Amniotic stem cell (primary cell): Measurements from ENCODE around the gene CYP27A1.

ENCODE experiments used
- DNase-seq: peaks from one replicate; lab custom pipeline; 2025; lab: John Stamatoyannopoulos, UW

The CYP27A1 gene

DNA sequence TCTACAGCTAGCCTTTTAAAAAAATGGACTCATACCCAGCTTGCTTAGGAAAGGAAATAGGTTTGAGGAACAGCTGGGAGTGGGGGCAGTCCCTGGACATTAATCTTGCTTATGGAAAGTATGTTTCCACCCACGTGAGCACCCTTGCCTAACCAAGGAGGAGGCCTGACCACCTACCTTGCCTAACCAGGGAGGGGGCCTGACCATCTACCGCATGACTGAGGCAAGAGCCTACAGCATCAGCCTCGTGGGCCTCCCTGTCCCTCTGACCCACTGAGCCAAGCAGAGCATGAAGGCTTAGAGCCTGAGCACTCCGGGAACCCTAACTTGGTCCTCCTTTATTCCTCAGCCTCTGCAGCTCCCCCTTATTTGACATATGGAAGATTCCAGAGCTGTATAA is 29.4 kb downstream of the CYP27A1 start:
- DNase-seq: no peak

DNA sequence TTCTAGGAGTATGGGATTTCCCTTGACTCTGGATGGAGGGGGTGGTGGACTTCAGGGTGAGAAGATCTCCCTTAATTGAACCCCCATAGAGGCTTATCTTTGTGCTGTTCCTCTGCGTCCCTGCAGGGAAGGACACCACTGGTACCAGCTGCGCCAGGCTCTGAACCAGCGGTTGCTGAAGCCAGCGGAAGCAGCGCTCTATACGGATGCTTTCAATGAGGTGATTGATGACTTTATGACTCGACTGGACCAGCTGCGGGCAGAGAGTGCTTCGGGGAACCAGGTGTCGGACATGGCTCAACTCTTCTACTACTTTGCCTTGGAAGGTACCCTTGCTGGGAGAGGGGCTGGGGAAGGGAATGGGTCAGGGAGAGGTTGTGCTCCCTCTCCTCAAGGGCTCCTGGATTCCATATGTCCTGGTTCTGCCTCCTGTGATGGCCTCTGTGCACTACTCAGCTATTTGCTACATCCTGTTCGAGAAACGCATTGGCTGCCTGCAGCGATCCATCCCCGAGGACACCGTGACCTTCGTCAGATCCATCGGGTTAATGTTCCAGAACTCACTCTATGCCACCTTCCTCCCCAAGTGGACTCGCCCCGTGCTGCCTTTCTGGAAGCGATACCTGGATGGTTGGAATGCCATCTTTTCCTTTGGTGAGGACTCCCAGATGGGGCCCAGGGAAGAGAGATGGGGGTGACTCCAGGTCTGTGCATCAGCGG is 30.3 kb downstream of the CYP27A1 start:
- DNase-seq: no peak

DNA sequence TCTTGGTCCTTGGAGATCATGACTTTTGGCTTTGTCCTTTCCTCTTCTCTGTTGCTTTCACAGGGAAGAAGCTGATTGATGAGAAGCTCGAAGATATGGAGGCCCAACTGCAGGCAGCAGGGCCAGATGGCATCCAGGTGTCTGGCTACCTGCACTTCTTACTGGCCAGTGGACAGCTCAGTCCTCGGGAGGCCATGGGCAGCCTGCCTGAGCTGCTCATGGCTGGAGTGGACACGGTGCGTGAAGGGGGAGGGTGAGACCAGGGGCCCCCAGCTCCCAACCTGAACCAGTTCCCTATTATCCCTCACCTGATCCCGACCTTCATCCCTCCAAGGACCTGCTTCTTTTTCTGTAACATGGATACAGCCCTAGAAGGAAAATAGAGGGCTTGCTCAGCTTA is 30.9 kb downstream of the CYP27A1 start:
- no peak for DNase-seq

DNA sequence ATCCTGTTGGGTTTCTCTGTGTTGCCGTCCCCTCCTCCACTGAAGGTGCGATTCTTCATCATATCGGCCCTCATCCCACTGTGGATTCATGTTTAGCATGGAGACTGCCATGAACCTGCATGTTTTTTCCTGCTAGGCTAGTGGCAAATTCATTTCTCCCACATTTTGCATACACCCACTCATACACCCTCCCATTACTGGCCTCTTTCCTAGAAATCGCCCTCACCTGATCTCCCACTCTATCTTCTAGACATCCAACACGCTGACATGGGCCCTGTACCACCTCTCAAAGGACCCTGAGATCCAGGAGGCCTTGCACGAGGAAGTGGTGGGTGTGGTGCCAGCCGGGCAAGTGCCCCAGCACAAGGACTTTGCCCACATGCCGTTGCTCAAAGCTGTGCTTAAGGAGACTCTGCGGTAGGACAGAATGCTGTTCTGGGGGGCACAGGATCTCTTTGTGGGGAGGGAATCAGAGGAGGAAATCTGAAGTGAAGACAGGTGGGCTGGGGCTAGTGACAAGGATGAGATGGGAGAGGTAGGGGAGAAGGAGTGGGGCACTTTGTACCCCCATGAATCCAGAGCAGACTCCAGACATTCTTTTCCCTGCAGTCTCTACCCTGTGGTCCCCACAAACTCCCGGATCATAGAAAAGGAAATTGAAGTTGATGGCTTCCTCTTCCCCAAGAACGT is 32.0 kb downstream of the CYP27A1 start:
- no peak for DNase-seq

DNA sequence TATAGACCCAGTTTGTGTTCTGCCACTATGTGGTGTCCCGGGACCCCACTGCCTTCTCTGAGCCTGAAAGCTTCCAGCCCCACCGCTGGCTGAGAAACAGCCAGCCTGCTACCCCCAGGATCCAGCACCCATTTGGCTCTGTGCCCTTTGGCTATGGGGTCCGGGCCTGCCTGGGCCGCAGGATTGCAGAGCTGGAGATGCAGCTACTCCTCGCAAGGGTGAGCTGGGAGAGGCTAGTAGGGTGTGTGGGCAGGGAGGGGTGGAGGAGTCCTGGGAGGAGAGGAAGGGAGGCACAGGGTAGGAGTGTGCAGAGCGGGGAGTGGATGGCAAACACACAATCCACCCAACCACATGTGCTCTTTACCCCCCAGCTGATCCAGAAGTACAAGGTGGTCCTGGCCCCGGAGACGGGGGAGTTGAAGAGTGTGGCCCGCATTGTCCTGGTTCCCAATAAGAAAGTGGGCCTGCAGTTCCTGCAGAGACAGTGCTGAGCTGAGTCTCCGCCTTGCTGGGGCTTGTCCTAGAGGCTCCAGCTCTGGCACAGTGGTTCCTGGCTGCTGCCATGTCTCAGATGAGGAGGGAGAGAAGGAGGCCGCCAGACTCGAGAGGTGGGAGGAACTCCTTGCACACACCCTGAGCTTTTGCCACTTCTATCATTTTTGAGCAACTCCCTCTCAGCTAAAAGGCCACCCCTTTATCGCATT is 32.7 kb downstream of the CYP27A1 start:
- DNase-seq: no peak

DNA sequence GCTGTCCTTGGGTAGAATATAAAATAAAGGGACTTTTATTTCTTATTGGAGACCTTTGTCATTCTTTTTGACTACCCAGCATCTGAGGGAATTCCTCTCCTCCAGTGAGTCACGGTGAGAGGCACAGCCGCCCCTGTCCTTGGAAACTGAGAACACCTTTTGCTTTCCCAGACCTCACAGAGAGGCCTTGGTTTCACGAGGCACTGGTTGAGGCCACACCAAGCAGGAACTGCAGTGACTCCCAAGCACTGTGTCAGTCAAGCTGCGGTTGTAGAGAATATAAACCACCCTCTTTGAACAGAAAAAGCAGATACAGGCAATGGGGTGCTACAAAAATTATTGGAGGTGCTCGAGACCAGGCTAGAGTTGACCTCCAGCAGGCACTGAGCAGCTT is 33.3 kb downstream of the CYP27A1 start:
- DNase-seq: no peak

DNA sequence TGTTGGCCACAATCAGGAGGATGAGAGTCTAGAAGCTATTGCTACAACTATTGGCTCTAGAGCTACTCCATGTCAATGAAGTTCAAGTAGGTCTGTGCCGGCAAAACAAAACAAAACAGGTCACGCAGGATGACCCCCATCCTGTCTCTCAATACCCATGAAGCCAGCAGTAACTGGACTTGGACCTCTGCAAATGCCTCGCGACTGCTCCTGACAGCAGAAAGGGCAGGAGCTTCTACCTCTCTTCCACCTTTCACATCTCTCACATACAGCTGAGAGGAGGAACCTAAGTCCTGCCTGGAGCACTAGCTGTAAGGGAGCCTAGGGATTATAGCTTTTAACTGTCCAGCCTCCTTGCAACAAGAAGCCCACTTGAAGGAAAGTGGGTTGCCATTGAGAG is 33.7 kb downstream of the CYP27A1 start:
- DNase-seq: no peak

DNA sequence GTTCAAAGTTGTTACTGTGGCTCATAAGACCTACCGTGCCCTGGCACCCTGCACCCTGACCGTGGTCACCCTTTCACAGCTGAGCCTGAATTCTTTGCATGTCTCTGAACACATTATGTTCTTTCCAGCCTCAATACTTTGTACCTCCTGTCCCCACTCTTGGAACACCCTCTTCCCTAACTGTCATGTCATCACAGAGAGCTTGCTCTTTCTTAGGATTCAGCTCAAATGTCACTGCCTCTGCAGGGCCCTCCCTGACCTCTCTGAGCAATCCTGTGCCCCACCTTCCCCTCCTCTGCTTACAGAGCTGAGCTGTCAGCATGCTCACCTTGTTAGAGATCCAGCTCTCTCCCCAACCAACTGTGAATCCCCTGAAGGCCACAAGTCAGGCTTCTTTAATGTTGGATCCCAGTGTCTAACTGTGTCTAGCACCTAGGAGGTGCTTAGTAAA is 34.6 kb downstream of the CYP27A1 start:
- no peak for DNase-seq

DNA sequence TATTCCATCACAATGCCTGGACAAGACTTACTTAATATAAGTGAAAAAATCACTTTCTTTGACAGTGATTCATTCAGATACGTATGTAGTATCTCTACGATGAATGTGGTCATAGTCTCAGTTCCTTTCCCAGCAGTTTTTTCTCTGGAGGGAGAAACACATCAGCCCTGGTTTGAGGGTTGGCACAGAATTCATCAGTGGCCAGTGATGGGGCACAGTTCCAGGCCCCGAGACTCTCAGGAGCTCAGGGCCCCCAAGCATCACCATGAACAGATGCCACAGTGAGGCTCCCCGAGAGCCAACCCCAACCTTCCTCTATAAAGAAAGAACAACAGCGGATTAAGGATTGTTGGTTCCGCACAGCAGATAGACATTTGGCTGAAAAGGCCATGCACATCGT is 37.1 kb downstream of the CYP27A1 start:
- DNase-seq: no peak

DNA sequence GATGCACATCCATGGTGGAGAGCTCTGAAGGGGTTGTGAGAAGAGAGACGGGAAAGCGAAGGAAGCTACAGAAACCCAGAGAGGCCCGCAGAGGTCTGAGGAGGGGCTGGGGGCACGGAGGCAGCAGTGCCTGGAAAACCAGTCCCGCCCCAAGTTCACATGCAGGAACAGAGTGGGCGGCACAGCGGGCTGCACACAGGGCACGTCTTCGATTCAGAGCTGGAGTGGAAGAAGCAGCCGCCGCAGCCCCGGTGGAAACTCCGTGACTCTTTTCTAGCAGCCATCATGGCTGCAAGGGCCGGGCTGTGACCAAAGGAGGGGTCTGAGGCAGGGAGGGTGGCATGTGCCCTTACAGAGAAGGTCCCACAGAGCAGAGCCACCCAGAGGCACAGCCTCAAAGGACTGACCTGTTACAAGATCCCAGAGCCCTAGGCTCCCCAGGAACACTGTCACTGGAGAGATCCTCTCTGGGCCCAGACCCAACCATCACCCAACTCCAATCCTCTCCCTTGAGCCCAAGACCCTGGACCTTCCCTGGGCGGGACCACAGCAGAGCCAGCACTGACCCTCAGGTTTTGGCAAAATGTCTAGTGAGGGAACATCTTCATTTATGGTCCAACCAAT is 38.9 kb downstream of the CYP27A1 start:
- no peak for DNase-seq

DNA sequence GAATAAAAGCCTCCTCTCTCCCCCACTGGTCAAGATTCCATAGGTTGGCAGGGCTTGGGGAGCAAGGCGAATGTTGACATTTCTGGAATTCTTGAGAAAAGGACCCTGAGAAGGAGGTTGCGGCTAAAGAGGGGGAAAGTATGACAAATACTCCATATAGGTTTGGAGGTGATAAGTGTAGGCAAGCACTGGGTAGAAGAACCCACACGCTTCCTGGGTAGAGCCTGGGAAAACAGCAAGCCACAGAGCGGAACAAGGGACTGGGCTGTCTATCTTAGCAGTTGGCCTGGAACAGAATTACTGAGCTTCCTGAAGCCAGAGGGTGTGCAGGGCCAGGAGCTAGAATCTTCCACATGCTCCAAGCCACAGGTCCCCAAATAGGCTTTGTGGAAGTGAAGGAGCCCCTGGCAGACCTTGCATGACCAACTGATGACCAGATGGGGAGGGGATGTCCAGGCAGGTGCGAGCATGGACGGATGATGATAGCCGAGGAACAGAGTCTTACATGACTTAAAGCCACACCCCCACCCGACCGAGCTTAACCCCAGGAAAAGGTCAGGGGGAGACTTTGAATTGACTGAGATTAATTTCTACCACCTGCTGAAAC is 39.8 kb downstream of the CYP27A1 start:
- no peak for DNase-seq

DNA sequence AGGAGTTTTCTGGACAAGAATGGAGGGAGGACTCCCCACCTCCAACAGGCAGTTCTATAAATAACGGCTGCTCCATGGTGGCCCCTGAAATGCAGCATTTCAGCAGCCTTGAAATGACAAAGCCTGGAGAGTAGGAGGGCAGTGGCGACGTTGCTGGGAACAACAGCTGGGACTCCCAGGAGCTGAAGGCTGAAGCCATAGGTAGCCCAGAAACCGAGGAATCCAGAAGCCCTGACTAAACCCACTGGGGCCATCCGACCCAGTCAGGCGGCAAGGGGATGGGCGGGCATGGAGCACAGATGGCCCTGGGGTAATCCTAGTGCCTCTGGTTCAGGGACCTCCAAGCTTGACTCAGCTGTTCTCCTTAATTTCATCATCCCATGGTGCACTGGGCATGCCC is 40.7 kb downstream of the CYP27A1 start:
- no peak for DNase-seq

DNA sequence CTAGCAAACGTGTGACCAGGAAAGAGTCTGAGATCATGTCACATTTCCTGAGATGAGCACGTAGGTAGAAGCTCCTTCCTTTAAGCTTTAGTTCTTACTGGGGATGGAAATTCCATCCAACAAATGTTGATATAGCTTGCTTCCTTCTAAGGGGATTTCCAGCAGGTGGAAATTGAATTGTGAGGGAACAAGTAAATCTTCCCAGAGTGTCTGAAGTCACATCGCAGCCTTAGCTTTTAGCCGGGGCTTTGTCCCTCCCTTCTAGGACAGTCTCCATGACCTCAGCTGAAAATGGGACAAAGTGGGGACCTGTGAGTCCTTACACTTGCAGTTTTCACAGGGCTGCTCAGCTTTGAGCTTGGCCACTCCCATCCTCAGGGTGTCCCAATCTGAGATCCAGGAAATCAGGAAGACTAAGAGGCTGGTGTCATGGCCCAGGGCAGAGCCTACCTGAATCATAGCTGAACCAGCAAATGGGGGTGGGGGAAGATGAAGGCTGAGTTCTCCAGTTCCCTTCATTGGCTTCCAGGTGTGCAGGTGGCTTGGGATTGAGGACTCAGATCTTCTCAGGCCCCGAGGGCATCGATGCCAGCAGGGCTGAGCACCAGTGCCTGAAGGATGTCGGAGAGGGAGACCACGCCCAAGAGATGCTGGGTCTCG is 41.4 kb downstream of the CYP27A1 start:
- no peak for DNase-seq

DNA sequence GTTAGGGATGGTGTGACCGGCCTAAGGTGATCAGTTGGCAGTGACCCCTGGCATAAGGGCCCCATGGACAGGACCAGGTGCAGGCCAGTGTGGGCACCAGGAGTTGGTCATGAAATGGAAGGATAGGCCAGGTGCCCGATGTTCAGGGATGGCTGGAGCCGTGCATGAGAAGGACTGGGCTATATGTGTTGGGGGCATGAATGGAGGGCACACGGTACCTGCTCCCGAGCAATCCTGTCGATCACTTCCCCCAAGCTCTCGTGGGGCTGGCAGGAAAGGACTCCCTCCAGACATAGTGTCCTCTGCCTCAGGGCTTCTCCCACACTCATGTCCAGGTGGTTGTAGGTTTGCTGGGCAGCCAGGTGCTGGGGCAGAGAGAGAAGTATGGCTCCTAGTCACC is 42.1 kb downstream of the CYP27A1 start:
- no peak for DNase-seq

DNA sequence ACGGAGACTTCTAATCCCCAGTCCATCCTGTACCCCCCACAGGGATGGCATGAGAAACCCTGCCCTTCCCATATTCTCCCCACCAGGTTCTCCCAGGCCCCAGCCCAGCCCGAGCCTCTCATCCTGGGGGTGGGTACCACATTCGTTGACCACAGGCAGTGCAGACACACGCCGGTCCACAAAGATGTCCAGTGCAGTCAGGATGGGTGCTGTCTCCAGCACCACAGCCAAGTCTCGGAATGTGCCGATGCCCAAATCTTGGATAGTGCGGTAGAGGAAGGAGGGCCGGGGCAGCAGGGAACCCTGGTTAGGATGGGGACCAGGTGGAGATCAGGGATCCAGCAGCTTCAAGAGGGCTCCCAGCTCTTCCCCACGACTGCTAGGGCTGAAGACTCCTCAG is 44.8 kb downstream of the CYP27A1 start:
- no peak for DNase-seq

DNA sequence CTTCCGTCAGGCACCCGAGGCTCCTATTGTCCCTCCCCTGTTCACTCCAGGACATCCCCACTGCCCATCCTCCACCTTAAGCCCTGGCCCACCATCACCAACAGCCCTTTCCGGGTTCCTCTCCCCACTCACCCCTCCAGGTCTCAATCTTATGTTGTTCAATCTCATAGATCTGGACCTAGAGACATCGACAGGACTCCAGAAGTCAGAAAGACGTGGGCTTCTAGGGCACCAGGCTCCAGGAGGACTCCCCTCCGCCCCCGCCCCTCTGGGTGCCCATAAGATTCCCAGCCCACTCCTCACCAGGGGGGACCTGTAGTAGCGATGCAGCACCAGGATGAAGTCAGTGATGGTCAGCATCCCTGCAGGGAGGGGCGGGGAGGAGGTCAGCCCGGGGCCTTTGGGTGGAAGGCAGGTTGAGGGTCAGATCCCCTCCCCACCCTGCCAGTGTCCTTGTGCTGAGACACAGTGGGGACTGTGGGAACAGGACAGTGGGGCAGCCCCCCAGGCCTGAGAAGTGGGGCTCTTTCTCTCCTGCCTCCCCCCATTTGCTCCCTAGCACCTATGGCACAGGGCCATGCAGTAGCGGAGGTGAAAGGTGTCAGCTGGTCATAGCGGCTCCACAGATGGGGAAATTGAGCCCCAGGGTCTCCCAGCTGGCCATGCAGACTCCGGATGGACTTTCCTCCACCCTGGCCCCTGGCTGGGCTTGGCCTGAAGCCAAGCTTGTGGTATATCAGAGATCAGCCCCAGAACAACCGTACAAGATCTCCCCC is 45.9 kb downstream of the CYP27A1 start:
- no peak for DNase-seq

DNA sequence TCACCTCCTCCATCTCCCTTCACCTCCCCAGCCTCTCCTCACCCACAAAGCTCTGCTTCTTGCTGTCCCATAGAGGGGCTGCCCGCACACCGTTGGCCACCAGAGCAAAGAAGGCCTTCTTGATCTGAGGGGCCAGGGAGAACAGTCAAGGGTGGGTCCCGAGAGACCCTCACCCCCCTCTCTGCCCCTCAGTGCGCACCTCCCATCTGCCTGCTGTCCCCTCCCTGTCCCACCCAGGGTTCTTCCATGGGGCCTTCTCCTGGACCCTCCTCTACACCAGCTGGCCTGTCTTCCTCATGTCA is 46.5 kb downstream of the CYP27A1 start:
- no peak for DNase-seq

DNA sequence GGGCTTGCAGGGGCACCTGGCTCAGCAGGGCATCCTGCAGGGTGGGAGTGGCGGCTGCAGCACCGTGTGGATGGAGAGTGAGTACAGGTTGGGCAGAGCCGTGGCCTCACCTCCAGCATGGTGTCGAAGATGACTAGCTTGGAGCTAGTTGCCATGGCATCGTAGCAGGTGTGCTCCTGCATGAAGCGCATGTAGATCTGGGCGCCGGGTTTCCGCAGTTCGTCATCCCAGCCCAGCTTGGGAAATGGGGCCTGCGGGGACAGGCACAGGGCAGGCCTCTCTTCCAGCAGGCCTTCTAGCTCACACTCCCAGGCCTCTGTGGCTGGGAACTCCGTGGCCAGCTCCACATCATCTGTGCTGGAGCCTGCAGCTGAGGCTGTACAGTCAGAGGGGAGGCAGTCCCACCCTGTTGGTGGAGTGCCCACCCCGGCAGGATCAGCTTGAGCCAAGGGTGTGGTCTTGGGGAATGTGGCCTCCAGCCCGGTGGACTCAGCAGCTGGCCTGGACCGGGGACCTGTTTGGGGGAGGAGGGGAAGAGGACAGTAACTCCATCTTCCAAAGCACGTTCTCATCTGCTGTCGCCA is 48.0 kb downstream of the CYP27A1 start:
- no peak for DNase-seq

DNA sequence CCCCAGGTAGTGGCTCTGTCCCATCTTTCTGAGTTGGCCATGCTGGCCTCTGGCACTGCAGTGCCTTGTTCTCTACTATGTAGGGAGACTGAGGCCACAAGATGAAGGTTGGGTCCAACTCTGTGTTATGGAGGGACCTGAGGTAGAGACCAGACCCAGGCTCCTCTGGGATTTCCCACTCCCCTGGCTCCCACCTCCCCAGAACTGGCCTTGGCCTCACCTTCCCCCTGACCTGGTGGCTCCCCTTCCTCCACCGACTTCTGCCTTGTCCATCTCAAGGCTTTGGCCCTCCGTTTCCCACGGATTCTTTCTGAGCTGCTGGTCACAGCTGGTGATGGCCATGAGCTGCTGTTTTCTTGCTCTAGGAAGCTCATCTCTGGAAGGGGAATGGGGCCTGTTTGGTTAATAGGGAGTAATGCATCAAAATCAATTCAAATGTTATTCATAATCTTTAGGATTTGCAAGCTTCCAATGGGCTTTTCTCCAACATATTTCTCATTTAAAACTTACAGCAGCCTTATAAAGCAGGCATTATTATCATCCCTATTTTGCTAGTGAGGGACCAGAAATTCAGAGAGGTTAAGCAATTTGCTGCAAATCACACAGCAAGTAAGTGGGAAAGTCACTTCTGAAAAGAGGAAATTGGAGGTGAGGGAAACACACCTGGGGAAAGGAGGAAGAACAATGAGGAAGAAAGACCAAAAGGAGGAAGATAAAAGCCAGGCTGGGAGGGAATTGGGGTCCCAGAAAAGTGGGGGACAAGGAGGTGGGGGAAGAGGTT is 48.8 kb downstream of the CYP27A1 start:
- DNase-seq: no peak

DNA sequence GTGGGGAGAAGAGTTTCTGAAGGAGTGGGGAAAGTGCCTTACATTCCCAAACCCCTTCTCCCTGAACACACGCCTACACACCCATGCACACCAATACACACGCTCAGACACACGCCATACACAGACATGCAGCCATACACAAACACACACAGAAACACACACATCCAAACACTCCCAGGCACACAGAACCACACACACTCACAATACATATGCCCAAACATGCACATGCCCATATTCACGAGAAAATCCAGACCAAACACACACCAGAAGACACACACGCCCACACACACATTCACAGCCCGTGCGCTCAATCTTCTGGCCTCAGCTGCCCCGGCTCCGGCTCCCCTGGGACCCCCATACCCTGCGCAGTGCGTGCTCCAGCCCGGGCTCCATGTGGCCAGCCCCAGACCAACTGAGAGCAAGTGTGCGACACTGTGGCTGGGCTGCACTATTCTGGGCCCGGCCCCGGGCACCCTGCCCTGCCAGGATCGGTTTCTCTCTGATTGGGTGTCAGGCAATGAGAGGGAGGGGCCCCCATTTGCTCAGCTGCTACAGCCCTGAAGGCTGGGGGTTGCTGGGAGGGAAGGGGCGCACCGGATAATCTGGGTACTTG is 49.5 kb downstream of the CYP27A1 start, which contains the start of gene PRKAG3:
TSS of gene PRKAG3 (minus strand) at position 426 of the 613 bp plus-strand sequence.
- DNase-seq: no peak
